Prostate gland (tissue), 2 donors: ENCODE results near the gene HPS4. TPM values are rescaled to one million over a fixed set of nuclear protein-coding genes. Genes with fewer than 3 reads are reported as not detected.

Experiments
- DNase-seq: peaks from one replicate; pipeline ENCODE4 v3.0.0-alpha.2; 2019; ENCODE audit warnings: low spot score
- H3K27ac ChIP-seq, 2 donors: fragments of 200-600 bp; sonication (generic); 2 replicates each; pipeline ENCODE4 v1.5.1; 2017 to 2019
- H3K27me3 ChIP-seq: fragments of 200-600 bp; sonication (generic); replicated peaks from 2 replicates; pipeline ENCODE4 v1.5.1; 2019; ENCODE audit not compliant: insufficient read depth
- H3K36me3 ChIP-seq, 2 donors: fragments of 200-600 bp; sonication (generic); 1 replicate in 1 of 2; 2 replicates in 1 of 2; pipeline versions ENCODE4 v1.5.1 to v1.8.1; 2017 to 2019
- H3K4me1 ChIP-seq: fragments of 200-600 bp; sonication (generic); replicated peaks from 2 replicates; pipeline ENCODE4 v1.5.1; 2019
- H3K4me3 ChIP-seq, 2 donors: fragments of 200-600 bp; sonication (generic); 2 replicates each; pipeline ENCODE4 v1.5.1; 2017 to 2019
- H3K9me3 ChIP-seq: fragments of 200-600 bp; sonication (generic); 2 replicates; pipeline ENCODE4 v1.5.1; 2017
- POLR2A ChIP-seq: fragments of 450-650 bp; IDR thresholded peaks from one replicate; pipeline ENCODE4 v1.6.1; 2016; ENCODE audit warnings: antibody characterized with exemption, mild to moderate bottlenecking
- POLR2AphosphoS5 ChIP-seq: sonication (generic); formaldehyde crosslinking; IDR thresholded peaks from one replicate; pipeline ENCODE4 v1.6.1; 2017; ENCODE audit warnings: antibody characterized with exemption
- WGBS: methylation state at CpG from one replicate; pipeline ENCODE4 v1.1.5; 2018; 5-methylcytosine and 5-hydroxymethylcytosine counted together
- intact Hi-C: fragments of 100-400 bp; cut with DNase I; formaldehyde crosslinking; loops from one replicate; pipeline ENCODE4 v1.14.2; 2022
- total RNA-seq, 2 donors: library from RNA; depleted of rRNA; stranded (reverse); fragments of >200 nt; gene quantifications; one replicate each; pipeline ENCODE4 v1.1.0, GENCODE V29; 2016
- TF ChIP-seq, protein P1 (sequence below), 4 experiments: fragments of 200-600 bp in 2 of 4; fragments of 450-650 bp in 2 of 4; sonication (generic) in 2 of 4; IDR thresholded peaks; 1 replicate in 3 of 4; 2 replicates in 1 of 4; pipeline ENCODE4 v1.5.1; 2016 to 2019; ENCODE audit warnings: antibody characterized with exemption in 4 of 4, mild to moderate bottlenecking in 2 of 4, moderate library complexity in 2 of 4

HPS4 gene
- total RNA-seq, 2 donors from 2014 or later = 25.3 to 83.9 TPM

DNA sequence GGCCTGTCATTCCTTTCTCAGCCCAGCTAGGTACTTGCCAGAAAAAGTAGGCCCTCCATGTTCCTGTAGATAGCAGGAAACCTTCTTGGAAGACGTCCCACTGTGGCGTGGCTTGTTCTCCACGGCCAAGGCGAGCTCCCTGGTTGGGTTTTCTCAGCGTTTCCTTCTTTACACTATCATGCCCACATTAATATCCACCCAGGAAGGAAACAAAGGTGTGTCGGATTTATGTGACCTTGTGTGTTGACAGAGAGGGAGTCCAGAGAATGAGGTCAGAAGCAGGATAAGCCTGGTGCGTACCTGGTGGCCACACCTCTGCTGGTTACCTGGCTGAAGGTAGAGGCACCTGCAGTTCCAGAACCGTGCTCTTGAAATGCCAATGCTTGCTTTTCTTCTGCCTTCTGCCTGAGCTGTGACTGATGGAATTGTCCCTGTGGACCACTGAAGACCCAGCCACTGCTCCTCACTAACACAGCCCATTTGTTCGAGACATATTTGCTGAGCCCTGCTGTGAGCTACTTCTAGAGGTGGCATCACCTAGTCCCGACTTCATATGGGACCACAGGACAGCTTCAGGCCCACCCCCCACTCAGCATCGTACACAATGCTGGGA is 46.6 kb downstream of the HPS4 start:
- TF ChIP-seq POLR2A (no peak), POLR2AphosphoS5 (peak; percentile 67)
- TF ChIP-seq, protein P1, sequence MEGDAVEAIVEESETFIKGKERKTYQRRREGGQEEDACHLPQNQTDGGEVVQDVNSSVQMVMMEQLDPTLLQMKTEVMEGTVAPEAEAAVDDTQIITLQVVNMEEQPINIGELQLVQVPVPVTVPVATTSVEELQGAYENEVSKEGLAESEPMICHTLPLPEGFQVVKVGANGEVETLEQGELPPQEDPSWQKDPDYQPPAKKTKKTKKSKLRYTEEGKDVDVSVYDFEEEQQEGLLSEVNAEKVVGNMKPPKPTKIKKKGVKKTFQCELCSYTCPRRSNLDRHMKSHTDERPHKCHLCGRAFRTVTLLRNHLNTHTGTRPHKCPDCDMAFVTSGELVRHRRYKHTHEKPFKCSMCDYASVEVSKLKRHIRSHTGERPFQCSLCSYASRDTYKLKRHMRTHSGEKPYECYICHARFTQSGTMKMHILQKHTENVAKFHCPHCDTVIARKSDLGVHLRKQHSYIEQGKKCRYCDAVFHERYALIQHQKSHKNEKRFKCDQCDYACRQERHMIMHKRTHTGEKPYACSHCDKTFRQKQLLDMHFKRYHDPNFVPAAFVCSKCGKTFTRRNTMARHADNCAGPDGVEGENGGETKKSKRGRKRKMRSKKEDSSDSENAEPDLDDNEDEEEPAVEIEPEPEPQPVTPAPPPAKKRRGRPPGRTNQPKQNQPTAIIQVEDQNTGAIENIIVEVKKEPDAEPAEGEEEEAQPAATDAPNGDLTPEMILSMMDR (IDR thresholded peaks at IDR 0.05) = peak in 2 of 4 experiments; percentile 11 to 26
- H3K36me3 ChIP-seq = no peaks in the 10 kb centered on the region
- no peaks in the 10 kb centered on the region for H3K27me3 ChIP-seq
- H3K4me1 ChIP-seq = peaks cover 10% of the 10 kb centered on the region
- no peak overlapping the region for H3K4me3 ChIP-seq
- no peaks in the 10 kb centered on the region for H3K9me3 ChIP-seq
- H3K27ac ChIP-seq = peak overlapping the region; percentile 38 to 54
- peak; percentile 60 for DNase-seq
- WGBS = 50% methylated on average over 11 of the region's 11 CpGs
- intact Hi-C loops = no loop called here

DNA sequence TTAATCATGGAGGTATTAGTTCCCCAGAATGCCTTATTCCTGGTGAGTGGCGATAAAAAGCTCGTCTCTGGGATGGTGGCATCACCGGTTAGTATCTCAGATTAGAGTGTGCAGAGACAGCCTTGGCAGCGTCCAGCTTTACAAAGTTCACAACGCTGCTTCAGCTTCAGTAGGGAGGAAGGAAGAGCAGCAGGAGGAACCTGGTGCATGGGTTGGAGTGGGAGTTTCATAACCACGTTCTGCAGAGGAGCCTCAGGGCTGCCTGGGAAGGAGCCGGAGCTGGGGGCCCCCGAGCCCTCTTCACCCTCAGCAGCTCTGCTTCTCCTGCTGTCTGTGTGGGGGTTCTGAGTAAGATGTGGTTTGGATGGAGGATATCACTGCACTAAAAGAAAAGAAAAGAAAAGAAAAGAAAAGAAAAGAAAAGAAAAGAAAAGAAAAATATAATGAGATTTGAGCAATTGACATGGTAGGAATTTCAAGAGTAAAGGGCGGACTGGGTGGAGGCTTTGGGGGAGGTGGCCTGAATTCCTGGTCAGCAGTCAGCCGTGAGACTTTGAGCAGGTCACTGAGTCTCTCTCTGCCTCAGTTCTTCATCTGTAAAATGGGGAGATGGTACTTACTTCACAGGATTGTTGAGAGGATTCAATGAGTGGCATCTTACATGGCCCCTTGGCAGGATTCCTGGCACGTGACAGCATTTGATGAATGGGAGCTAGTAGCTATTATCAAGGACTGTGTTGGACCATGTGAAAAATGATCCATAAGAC is 48.1 kb downstream of the HPS4 start:
- no peak for DNase-seq
- WGBS = 81% methylated on average over 11 of the region's 11 CpGs
- no peak overlapping the region for H3K4me3 ChIP-seq
- no peak overlapping the region for H3K27ac ChIP-seq
- H3K36me3 ChIP-seq = no peaks in the 10 kb centered on the region
- no peak for TF ChIP-seq POLR2A
- no peak for TF ChIP-seq POLR2AphosphoS5
- TF ChIP-seq, protein P1 (IDR thresholded peaks at IDR 0.05) = no peak
- no peaks in the 10 kb centered on the region for H3K27me3 ChIP-seq
- H3K4me1 ChIP-seq = peaks cover 10% of the 10 kb centered on the region
- no peaks in the 10 kb centered on the region for H3K9me3 ChIP-seq
- intact Hi-C loops = no loop called here

DNA sequence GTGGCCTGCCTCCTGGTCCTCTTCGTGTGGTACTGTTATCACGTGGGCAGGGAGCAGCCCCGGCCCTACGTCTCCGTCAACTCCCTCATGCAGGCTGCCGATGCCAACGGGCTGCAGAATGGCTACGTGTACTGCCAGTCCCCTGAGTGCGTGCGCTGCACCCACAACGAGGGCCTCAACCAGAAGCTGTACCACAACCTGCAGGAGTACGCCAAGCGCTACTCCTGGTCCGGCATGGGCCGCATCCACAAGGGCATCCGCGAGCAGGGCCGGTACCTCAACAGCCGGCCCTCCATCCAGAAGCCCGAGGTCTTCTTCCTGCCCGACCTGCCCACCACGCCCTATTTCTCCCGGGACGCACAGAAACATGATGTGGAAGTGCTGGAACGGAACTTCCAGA is 49.8 kb downstream of the HPS4 start:
- intact Hi-C loops = no loop called here
- H3K27me3 ChIP-seq = no peaks in the 10 kb centered on the region
- WGBS = 95% methylated on average over 25 of the region's 25 CpGs
- H3K36me3 ChIP-seq = no peaks in the 10 kb centered on the region
- no peak overlapping the region for H3K27ac ChIP-seq
- no peak overlapping the region for H3K4me3 ChIP-seq
- peaks cover 10% of the 10 kb centered on the region for H3K4me1 ChIP-seq
- no peak for DNase-seq
- no peaks in the 10 kb centered on the region for H3K9me3 ChIP-seq
- TF ChIP-seq, protein P1 (IDR thresholded peaks at IDR 0.05) = no peak
- TF ChIP-seq POLR2A (no peak), POLR2AphosphoS5 (no peak)

DNA sequence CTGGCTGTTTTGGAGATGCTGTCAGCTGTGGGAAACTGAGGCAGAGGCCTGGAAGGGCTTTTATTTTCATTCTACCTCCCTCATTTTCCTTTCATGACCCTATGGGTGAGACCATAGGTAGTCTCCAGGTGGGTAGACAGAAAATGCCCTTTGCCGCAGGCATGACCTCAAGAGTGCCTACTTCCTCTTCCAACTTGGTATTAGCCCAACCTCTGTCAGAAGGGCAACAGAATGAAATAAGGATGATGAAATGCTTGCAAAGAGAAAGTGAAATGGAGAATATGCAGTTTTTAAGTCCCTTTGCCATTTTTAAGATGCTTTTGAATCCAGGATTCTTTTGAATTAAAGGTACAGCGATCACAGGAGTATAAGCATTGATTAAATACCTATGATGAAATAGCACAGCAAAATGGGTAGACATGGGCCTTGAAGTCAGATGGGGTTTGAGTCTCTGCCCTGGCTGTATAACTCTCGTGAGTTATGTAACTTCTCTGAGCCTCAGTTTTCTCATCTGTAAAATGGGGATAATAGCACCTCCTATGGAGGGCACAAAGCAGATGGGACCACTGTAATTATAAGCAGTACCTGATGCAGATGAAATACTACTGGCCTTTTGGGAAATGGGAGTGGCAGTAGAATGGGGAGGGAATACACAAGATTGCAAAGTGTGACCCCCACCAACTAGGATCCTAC is 50.8 kb downstream of the HPS4 start:
- DNase-seq = no peak
- Histone ChIP-seq H3K4me1 (peaks cover 10% of the 10 kb centered on the region), H3K4me3 (no peak overlapping the region), H3K9me3 (no peaks in the 10 kb centered on the region), H3K36me3 (no peaks in the 10 kb centered on the region), H3K27ac (no peak overlapping the region), H3K27me3 (no peaks in the 10 kb centered on the region)
- WGBS = 91% methylated on average over 3 of the region's 3 CpGs
- TF ChIP-seq, protein P1 (IDR thresholded peaks at IDR 0.05) = no peak
- TF ChIP-seq POLR2A = no peak
- intact Hi-C loops = no loop called here
